Measurements from ENCODE around the gene RNASE7. TPM values are rescaled to one million over a fixed set of nuclear protein-coding genes. Genes with fewer than 3 reads are reported as not detected.

RNASE7 gene
- total RNA-seq, 4 donors from 2014 or later: 0.55 TPM; not detected in 3

GRCh38 chr14:21023817-21024584, 18.2 kb upstream of the RNASE7 start:
- DNase-seq: peak in 1 of 2 donors; percentile 55
- H3K9me3 ChIP-seq: no peaks in the 10 kb centered on the region

DNA sequence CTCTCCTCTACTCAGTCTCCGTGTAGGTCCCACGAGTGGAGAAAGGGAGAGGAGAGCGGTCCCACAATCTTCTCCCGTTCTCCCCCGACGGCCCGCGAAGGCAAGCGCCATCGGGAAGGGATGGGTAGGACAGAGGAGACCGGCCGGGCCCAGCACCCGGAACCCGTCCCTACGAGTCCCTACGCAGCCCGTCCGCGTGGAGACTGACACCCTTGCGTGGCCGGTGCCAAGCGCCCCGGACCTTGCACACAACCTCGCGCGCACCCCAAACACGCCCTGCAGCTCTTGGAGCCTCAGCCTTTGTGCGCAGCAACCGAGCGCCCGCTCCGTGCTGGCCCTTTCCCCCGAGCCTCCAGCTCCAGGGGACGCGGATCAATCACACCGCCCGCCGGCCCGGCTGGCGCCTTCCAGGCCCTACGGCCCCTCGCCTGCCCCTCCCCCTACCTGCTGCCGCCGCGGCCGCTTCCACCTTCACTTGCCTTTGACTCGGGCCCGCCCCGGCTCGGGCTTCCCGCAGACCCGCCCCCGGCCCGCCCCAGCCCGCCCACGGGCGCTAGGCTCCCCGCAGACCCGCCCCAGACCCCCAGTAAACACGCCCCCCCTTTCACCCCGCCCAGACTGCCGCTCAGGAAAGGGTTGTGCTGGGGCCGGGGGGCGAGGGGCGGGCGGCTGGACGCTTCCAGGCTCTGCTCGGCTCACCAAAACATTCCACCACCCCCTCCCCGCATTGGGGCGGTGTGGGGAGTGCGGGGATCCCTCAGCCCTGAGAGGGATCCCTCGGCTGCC, 17.4 kb upstream of the RNASE7 start, which contains the start of gene NDRG2:
NDRG2 (minus strand) TSS at position 477 of the 786 bp plus-strand sequence. CDS start 1,746 bp downstream, outside the sequence.
- DNase-seq (peak; percentile 82 to 89), ATAC-seq (peak; percentile 36 to 56)
- H3K27ac ChIP-seq: peak within 1 kb of the TSS; percentile 97 to 100 (median 100)
- intact Hi-C loops (cut with DNase I; ENCODE audit: low total_unique reads) (loop anchor here (1.0 kb wide), 1 partner anchor 15 kb away; no protein-coding TSS in a partner anchor), in situ Hi-C loops (cut with MboI; ENCODE audit: low sequenced_read_pairs in 4 of 4) (loop anchor here in 1 of 4 donors (25.0 kb wide), 1 partner anchor 562 kb away; the partner anchor contains the start of genes APEX1, OSGEP, PIP4P1 and PNP)
- no peaks in the 10 kb centered on the region for H3K9me3 ChIP-seq
- no peaks in the 10 kb centered on the region for H3K27me3 ChIP-seq
- peaks cover 65 to 68% of the 10 kb centered on the region in 2 donors for H3K4me1 ChIP-seq
- H3K36me3 ChIP-seq: peaks cover 0 to 37% of the 10 kb centered on the region in 2 donors
- peak within 1 kb of the TSS; percentile 95 to 99 (median 99) for H3K4me3 ChIP-seq
- peak; percentile 73 to 90 for TF ChIP-seq POLR2A (IDR thresholded peaks at IDR 0.05)
- TF ChIP-seq, protein P1, sequence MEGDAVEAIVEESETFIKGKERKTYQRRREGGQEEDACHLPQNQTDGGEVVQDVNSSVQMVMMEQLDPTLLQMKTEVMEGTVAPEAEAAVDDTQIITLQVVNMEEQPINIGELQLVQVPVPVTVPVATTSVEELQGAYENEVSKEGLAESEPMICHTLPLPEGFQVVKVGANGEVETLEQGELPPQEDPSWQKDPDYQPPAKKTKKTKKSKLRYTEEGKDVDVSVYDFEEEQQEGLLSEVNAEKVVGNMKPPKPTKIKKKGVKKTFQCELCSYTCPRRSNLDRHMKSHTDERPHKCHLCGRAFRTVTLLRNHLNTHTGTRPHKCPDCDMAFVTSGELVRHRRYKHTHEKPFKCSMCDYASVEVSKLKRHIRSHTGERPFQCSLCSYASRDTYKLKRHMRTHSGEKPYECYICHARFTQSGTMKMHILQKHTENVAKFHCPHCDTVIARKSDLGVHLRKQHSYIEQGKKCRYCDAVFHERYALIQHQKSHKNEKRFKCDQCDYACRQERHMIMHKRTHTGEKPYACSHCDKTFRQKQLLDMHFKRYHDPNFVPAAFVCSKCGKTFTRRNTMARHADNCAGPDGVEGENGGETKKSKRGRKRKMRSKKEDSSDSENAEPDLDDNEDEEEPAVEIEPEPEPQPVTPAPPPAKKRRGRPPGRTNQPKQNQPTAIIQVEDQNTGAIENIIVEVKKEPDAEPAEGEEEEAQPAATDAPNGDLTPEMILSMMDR (IDR thresholded peaks at IDR 0.05 in 4 of 5, conservative IDR thresholded peaks at IDR 0.05 in 1 of 5): no peak

More at GRCh38 chr14:21023817-21024584, 18.2 kb upstream of the RNASE7 start:
- in situ Hi-C loops (cut with MboI; ENCODE audit: low sequenced_read_pairs in 4 of 4) (no loop called here), intact Hi-C loops (cut with DNase I; ENCODE audit: low total_unique reads) (no loop called here)
- H3K36me3 ChIP-seq: peaks cover 0 to 45% of the 10 kb centered on the region in 2 donors
- TF ChIP-seq POLR2A (IDR thresholded peaks at IDR 0.05): no peak
- TF ChIP-seq, protein P1 (IDR thresholded peaks at IDR 0.05 in 4 of 5, conservative IDR thresholded peaks at IDR 0.05 in 1 of 5): no peak
- peak overlapping the region; percentile 97 to 100 (median 100) for H3K27ac ChIP-seq
- H3K27me3 ChIP-seq: no peaks in the 10 kb centered on the region
- peak overlapping the region; percentile 95 to 99 (median 99) for H3K4me3 ChIP-seq
- peak in 1 of 2 donors; percentile 10 for ATAC-seq
- peaks cover 69 to 76% of the 10 kb centered on the region in 2 donors for H3K4me1 ChIP-seq

GRCh38 chr14:21025371-21026273, 16.5 kb upstream of the RNASE7 start:
- Histone ChIP-seq H3K27ac (peak overlapping the region; percentile 97 to 100 (median 100)), H3K27me3 (no peaks in the 10 kb centered on the region), H3K9me3 (no peaks in the 10 kb centered on the region), H3K4me3 (peak overlapping the region; percentile 95 to 99 (median 99)), H3K4me1 (peaks cover 59 to 60% of the 10 kb centered on the region in 2 donors), H3K36me3 (peaks cover 0 to 28% of the 10 kb centered on the region in 2 donors)
- intact Hi-C loops (cut with DNase I; ENCODE audit: low total_unique reads) (loop anchor here (1.0 kb wide), 1 partner anchor 14 kb away; no protein-coding TSS in a partner anchor), in situ Hi-C loops (cut with MboI; ENCODE audit: low sequenced_read_pairs in 4 of 4) (loop anchor here in 1 of 4 donors (25.0 kb wide), 1 partner anchor 563 kb away; the partner anchor contains the start of genes APEX1, OSGEP, PIP4P1 and PNP)
- DNase-seq (peak; percentile 79 to 91), ATAC-seq (peak; percentile 46 to 51)
- TF ChIP-seq POLR2A (IDR thresholded peaks at IDR 0.05): peak; percentile 41 to 70
- TF ChIP-seq, protein P1 (IDR thresholded peaks at IDR 0.05 in 4 of 5, conservative IDR thresholded peaks at IDR 0.05 in 1 of 5): peak in 1 of 5 experiments; percentile 30
